ENCODE measurements around the gene HEG1. TPM values are rescaled to one million over a fixed set of nuclear protein-coding genes. Genes with fewer than 3 reads are reported as not detected.

Gene HEG1
- total RNA-seq, 2 donors from 2014 or later = 7.4 to 9.5 TPM

DNA sequence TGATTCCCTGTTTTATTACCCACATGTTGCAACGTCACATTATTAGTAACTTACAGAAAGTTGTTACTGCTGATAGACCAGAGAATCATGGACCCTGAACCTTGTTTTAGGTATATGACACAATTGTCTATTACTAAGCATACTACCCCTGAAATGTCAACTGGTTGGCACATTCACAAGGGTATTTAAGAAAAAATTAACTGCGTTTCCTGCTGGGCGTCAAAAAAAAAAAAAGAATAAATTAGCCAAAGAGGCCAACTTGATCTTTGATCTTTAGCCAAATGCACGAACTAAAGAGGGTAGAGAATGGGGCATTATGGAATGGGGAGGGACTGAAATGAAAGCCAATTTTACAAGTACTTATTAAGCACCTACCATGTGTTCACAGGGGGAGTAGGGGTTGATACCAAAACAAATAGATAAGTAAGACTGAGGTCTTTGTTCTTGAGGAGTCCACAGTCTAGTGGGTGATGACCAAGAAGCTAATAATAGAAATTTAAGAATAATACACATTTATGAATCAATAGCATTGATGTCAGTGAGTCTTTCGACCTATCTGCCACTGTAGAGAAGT lies 103.4 kb downstream of the HEG1 start:
- no peaks in the 10 kb centered on the region for H3K36me3 Mint-ChIP-seq (ENCODE audit: insufficient read depth in 2 of 2)
- H3K4me1 Mint-ChIP-seq (ENCODE audit: low read depth) = no peaks in the 10 kb centered on the region
- no peak overlapping the region for H3K4me3 Mint-ChIP-seq
- peaks cover 0 to 2% of the 10 kb centered on the region in 2 donors for H3K9me3 Mint-ChIP-seq
- ATAC-seq (replicated peaks in 1 of 2) (no peak), DNase-seq (no peak)
- H3K27ac Mint-ChIP-seq = no peak overlapping the region
- H3K27me3 Mint-ChIP-seq (ENCODE audit: low read depth) = no peaks in the 10 kb centered on the region

DNA sequence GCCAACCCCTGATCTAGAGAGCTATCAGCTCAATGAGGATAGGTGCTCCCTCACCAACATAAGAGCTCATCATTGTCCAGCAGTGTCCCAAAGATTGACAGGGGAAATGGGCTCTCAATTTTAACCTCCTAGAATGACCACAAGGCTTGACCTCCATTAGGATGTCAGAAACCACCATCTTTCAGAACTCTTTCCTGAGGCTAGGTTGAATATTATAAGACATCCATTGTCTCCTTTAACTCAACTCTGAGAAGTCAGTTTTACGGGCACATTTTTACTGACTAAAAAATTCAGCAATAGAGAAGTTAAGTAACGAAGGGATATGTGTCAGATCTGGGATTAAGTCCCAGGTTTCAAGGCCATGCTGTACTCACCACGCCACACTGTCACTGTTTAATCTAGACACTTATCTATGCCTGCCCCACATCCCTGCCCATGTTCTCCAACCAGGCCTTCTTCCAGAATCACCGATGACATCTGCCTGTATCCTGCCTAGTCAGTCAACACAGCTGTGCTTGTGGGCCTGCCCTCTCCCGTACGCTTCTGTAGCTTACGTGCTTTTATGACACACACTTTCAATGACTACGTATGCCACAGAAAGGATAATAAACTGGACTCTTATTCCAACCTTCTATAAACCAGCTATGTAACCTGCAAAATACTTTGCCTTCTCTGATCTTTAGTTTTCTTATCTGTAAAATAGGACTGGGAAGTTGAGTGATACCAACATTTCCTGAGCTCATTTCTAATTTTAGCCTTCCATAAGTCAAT lies 104.1 kb downstream of the HEG1 start:
- Mint-ChIP-seq H3K36me3 (ENCODE audit: insufficient read depth in 2 of 2) (no peaks in the 10 kb centered on the region), H3K4me1 (ENCODE audit: low read depth) (no peaks in the 10 kb centered on the region), H3K27me3 (ENCODE audit: low read depth) (no peaks in the 10 kb centered on the region), H3K4me3 (no peak overlapping the region), H3K9me3 (peaks cover 0 to 2% of the 10 kb centered on the region in 2 donors), H3K27ac (no peak overlapping the region)
- DNase-seq = no peak
- ATAC-seq (replicated peaks in 1 of 2) = no peak

DNA sequence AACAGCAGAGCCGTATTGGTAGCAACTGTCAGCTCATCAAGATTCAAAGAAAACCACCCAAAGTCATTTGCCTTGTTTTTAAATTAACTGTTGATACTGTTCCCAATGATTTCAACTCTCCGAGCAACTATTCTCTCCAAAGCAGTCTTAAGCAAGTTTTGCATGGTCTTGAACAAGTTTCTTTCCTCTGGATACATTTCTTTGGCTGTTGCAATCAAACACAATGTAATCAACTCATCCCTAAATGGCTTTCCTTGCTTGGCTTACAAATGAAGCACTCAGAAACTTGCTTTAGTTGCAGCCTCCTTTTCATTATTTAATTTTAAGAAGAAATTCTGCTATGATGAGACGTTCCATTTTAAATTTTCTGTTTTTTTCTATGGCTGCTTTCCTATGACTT lies 105.8 kb downstream of the HEG1 start:
- ATAC-seq (replicated peaks in 1 of 2) (no peak), DNase-seq (no peak)
- H3K36me3 Mint-ChIP-seq (ENCODE audit: insufficient read depth in 2 of 2) = no peaks in the 10 kb centered on the region
- H3K27me3 Mint-ChIP-seq (ENCODE audit: low read depth) = no peaks in the 10 kb centered on the region
- H3K4me3 Mint-ChIP-seq = no peak overlapping the region
- no peaks in the 10 kb centered on the region for H3K4me1 Mint-ChIP-seq (ENCODE audit: low read depth)
- H3K9me3 Mint-ChIP-seq = no peaks in the 10 kb centered on the region
- H3K27ac Mint-ChIP-seq = no peak overlapping the region

DNA sequence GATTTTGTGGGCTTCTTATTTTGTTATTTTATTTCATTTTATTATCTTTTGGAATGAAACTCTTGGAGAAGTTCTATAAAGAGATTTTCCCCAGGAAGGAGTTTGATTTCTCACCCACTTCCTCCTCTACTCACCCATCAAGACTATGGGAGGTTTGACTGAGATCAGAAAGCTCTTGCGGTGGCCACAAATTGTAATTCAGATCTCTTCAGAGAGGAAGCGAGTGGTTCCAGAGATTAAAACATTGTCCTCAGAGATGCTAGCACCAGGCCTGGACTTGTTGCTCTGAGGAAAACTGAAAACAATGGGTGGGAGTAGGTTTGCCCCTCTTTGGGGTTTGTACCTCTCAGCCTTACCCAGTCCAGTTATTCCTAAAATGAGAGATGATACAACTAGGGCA lies 113.2 kb downstream of the HEG1 start:
- no peaks in the 10 kb centered on the region for H3K4me1 Mint-ChIP-seq (ENCODE audit: low read depth)
- no peak overlapping the region for H3K4me3 Mint-ChIP-seq
- no peak for ATAC-seq (replicated peaks in 1 of 2)
- H3K9me3 Mint-ChIP-seq = peaks cover 0 to 1% of the 10 kb centered on the region in 2 donors
- no peak for DNase-seq
- H3K36me3 Mint-ChIP-seq (ENCODE audit: insufficient read depth in 2 of 2) = no peaks in the 10 kb centered on the region
- H3K27ac Mint-ChIP-seq = no peak overlapping the region
- H3K27me3 Mint-ChIP-seq (ENCODE audit: low read depth) = peaks cover 8% of the 10 kb centered on the region

DNA sequence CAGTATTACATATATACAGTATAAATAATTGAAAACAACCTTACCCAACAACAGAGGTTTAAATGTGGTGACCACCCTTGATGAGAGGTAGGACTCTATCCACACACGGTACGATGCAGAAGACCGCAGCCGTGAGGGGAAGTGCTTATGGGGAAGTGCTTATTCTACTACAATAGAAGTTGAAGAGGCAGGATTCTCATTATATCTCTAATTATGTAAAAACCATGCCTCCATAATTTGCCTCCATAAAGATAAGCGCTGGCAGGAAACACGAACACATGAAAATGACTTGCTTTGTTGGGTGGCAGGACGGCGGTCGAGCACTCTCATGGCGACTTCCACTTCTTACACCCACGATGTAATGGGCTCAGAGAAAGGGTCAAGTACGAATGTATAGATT lies 114.0 kb downstream of the HEG1 start:
- Mint-ChIP-seq H3K27ac (no peak overlapping the region), H3K36me3 (ENCODE audit: insufficient read depth in 2 of 2) (no peaks in the 10 kb centered on the region), H3K27me3 (ENCODE audit: low read depth) (peaks cover 14% of the 10 kb centered on the region), H3K4me1 (ENCODE audit: low read depth) (no peaks in the 10 kb centered on the region), H3K9me3 (peaks cover 0 to 1% of the 10 kb centered on the region in 2 donors), H3K4me3 (no peak overlapping the region)
- DNase-seq = no peak
- ATAC-seq (replicated peaks in 1 of 2) = no peak

DNA sequence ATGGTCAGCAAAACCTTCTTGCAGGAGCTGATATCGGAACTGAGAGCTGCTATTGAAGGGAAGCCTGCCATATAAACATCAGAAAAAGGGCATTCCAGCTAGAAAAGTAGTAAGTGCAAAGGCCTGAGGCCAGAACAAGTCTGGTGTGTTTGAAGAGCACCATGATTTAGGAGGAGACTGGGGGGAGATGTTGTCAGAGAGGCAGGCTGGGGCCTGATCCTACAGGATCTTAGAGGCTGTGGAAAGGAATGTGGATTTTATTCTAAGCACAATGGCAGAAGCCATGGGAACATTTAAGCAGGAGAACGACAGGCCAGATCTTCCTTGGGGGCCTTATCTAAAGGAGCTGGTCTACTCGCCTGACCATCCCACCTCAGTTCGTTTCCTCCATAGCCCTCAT lies 116.1 kb downstream of the HEG1 start:
- Mint-ChIP-seq H3K36me3 (ENCODE audit: insufficient read depth in 2 of 2) (no peaks in the 10 kb centered on the region), H3K4me3 (no peak overlapping the region), H3K27ac (no peak overlapping the region), H3K27me3 (ENCODE audit: low read depth) (peaks cover 18% of the 10 kb centered on the region), H3K4me1 (ENCODE audit: low read depth) (no peaks in the 10 kb centered on the region), H3K9me3 (peaks cover 0 to under 1% of the 10 kb centered on the region in 2 donors)
- DNase-seq (no peak), ATAC-seq (replicated peaks in 1 of 2) (no peak)

DNA sequence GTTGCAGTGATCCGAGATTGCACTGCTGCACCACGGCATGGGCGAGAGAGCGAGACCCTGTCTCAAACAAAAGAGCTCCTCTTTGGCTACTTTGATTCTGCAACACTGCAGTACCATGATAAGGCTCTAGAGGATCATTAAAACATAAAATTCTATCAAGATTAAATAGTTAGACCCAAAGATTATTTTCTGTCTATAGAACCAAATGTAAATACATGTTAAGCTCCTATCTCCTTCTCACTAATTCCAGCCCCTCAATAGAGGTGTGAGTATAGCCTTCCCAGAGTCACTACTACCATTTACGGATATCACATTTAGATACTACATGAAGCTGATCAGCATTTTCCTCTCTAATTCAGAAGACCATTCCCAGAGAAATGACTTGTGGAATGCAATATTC lies 116.9 kb downstream of the HEG1 start:
- no peak for ATAC-seq (replicated peaks in 1 of 2)
- Mint-ChIP-seq H3K4me3 (no peak overlapping the region), H3K4me1 (ENCODE audit: low read depth) (no peaks in the 10 kb centered on the region), H3K27me3 (ENCODE audit: low read depth) (peaks cover 20% of the 10 kb centered on the region), H3K27ac (no peak overlapping the region), H3K9me3 (no peaks in the 10 kb centered on the region), H3K36me3 (ENCODE audit: insufficient read depth in 2 of 2) (no peaks in the 10 kb centered on the region)
- no peak for DNase-seq

DNA sequence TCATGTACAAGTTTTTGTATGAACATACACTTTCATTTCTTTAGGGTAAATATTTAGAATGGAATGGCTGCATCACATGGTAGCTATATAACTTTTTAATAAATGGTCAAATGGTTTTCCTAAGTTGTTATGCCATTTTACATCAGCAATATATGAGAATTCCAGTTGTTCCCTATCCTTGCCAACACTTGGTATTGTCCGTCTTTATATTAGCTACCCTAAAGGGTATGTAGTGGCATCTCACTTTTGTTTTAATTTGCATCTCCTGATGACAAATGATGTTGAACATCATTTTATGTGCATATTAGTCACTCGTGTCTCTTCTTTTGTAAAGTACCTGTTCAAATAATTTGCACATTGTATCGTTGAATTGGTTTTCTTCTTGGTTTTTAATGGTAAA lies 118.7 kb downstream of the HEG1 start:
- no peak for DNase-seq
- peaks cover 32% of the 10 kb centered on the region for H3K27me3 Mint-ChIP-seq (ENCODE audit: low read depth)
- no peak overlapping the region for H3K27ac Mint-ChIP-seq
- ATAC-seq (replicated peaks in 1 of 2) = no peak
- no peaks in the 10 kb centered on the region for H3K9me3 Mint-ChIP-seq
- no peaks in the 10 kb centered on the region for H3K36me3 Mint-ChIP-seq (ENCODE audit: insufficient read depth in 2 of 2)
- no peak overlapping the region for H3K4me3 Mint-ChIP-seq
- no peaks in the 10 kb centered on the region for H3K4me1 Mint-ChIP-seq (ENCODE audit: low read depth)

DNA sequence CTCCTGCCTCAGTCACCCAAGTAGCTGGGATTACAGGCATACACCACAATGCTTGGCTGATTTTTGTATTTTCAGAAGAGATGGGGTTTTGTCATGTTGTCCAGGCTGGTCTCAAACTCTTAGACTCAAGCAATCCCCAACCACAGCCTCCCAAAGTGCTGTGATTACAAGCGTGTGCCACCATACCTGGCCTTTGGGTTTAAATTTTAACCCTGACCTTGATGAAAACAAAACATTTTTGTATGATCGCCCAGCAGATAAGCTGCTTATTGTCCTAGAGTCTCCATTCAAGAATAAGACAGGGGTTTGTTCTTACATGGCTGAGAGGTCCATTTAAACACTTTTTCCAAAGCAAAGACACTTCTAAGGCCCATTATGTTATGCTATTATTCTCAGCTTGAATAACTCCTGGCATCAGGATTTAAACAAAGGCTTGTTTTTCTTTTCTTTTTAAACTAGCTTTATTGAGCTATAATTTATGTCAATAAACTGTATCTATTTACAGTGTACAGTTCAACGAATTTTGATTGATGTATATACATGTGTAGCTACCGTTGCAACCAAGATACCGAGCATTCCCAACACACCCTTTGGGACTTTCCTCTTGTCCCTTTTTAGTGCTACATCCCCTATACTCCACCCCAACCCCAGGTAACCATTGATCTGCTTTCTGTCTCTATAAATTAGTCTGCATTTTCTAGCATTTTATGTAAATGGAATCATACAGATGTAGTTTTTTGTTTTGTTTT lies 119.8 kb downstream of the HEG1 start:
- Mint-ChIP-seq H3K4me3 (no peak overlapping the region), H3K27ac (no peak overlapping the region), H3K4me1 (ENCODE audit: low read depth) (no peaks in the 10 kb centered on the region), H3K27me3 (ENCODE audit: low read depth) (peaks cover 32% of the 10 kb centered on the region), H3K36me3 (ENCODE audit: insufficient read depth in 2 of 2) (no peaks in the 10 kb centered on the region), H3K9me3 (no peaks in the 10 kb centered on the region)
- no peak for DNase-seq
- ATAC-seq (replicated peaks in 1 of 2) = no peak

DNA sequence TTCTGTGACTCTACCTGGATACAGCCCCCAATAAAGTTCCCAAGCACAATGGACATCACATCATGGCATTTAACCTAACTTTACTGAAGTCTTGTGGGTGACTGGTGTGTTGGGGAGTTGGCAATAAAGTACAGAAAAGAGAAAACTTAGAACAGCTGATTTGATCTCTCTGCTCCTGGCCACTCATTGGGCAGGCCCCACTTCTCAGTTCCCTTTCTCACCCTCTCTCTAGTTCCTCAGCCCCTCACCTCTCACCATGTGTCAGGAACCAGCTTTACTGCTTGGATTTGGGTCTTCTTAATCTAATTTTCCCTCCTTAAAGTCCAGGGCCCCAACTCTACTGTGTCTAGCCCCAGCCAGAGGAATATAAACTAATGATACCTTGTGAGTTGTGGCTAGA lies 120.5 kb downstream of the HEG1 start:
- no peak for ATAC-seq (replicated peaks in 1 of 2)
- Mint-ChIP-seq H3K4me3 (no peak overlapping the region), H3K27me3 (ENCODE audit: low read depth) (peaks cover 32% of the 10 kb centered on the region)

DNA sequence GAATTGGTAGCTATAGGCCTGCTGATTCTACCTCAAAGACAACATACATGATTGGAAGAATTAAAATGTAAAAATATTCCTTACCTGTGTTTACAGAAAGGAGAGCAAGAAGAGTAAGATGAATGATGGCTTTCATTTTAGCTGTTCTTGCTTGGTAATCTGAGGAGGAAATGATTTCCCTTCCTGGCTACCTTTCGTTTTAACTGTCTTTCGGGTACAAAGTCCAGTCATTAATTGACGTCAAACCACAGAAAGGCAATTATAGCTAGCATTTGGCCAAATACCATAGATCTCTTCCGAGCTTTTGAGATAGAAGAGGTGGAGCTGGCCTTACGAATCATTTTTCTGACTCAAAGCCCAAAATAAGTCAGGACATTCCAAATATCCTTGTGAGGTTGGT lies 121.2 kb downstream of the HEG1 start, which contains the start of gene MUC13:
MUC13 (minus strand) TSS at position 175 of the 400 bp plus-strand sequence; CDS start at position 136, 39 bp downstream.
- no peaks in the 10 kb centered on the region for H3K36me3 Mint-ChIP-seq (ENCODE audit: insufficient read depth in 2 of 2)
- H3K9me3 Mint-ChIP-seq = no peaks in the 10 kb centered on the region
- DNase-seq (no peak), ATAC-seq (replicated peaks in 1 of 2) (no peak)
- no peaks in the 10 kb centered on the region for H3K4me1 Mint-ChIP-seq (ENCODE audit: low read depth)
- H3K4me3 Mint-ChIP-seq = no peak within 1 kb of the TSS
- H3K27ac Mint-ChIP-seq = no peak within 1 kb of the TSS
- peaks cover 37% of the 10 kb centered on the region for H3K27me3 Mint-ChIP-seq (ENCODE audit: low read depth)

More for the DNA sequence above, 120.5 kb downstream of the HEG1 start:
- Mint-ChIP-seq H3K36me3 (ENCODE audit: insufficient read depth in 2 of 2) (no peaks in the 10 kb centered on the region), H3K4me1 (ENCODE audit: low read depth) (no peaks in the 10 kb centered on the region), H3K9me3 (no peaks in the 10 kb centered on the region), H3K27ac (no peak overlapping the region)
- no peak for DNase-seq

DNA sequence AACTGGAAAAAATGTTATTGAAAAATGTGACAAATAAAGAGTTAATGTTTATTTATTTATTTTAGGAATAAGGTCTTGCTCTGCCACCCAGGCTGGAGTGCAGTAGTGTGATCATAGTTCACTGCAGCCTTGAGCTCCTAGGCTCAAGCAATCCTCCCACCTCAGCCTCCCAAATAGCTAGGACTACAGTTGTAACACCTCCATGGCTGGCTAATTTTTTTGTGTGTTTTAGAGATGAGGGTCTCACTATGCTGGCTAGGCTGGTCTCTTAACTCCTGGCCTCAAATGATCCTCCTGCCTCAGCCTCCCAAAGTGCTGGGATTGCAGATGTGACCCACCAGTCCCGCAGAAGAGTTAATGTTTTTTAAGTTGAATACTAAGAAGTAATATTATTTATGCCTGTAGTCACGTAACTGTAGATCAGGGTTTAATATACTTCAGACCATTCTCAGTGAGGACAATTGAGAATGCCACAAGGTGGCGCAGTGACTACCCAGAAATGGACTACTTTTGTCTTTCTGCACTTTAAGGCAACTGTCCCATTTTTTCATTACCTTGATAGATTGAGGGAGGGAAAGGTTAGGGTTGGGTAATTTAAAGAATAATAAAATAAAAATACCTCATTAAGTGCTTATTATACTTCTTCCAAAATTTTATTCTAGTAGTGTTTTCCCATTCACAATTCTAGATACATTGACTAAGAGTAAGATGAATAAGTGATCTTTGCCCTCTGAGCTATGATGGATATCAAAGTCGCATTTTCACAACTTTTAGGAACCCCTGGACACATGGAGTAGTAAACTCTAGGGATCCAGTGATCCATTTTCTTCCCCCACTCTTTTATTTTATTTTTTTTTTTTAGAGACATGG lies 127.2 kb downstream of the HEG1 start:
- Mint-ChIP-seq H3K27me3 (ENCODE audit: low read depth) (peaks cover 34% of the 10 kb centered on the region), H3K36me3 (ENCODE audit: insufficient read depth in 2 of 2) (no peaks in the 10 kb centered on the region), H3K4me1 (ENCODE audit: low read depth) (peaks cover 5% of the 10 kb centered on the region), H3K9me3 (no peaks in the 10 kb centered on the region), H3K27ac (peak overlapping the region; percentile 44), H3K4me3 (no peak overlapping the region)
- peak; percentile 58 to 62 for DNase-seq
- ATAC-seq (replicated peaks in 1 of 2) = peak; percentile 32 to 47

Measured in activated T-cell treated with anti-CD3 and anti-CD28 coated beads, Interleukin-2, amount 50 U/mL, for 72 hours (primary cell).